ENCODE results near the gene SIDT1.

Gene SIDT1

GRCh38 chr3:113597596-113598354 is 65.4 kb downstream of the SIDT1 start:
- DNase-seq (ENCODE audit: low read depth in 3 of 3) = no peak

GRCh38 chr3:113600418-113601182 is 68.2 kb downstream of the SIDT1 start:
- DNase-seq (ENCODE audit: low read depth in 3 of 3) = no peak

GRCh38 chr3:113601240-113601639 is 68.9 kb downstream of the SIDT1 start:
- no peak for DNase-seq (ENCODE audit: low read depth in 3 of 3)

GRCh38 chr3:113602256-113602655 is 69.9 kb downstream of the SIDT1 start:
- DNase-seq (ENCODE audit: low read depth in 3 of 3) = no peak

- no peak for DNase-seq (ENCODE audit: low read depth in 3 of 3)
These were observed 70.5 kb downstream of the SIDT1 start for GRCh38 chr3:113602836-113603235.

- peak in 2 of 3 experiments; percentile 1 to 31 for DNase-seq (ENCODE audit: low read depth in 3 of 3)
These were observed 74.3 kb downstream of the SIDT1 start for GRCh38 chr3:113606539-113607218.

- DNase-seq (ENCODE audit: low read depth in 3 of 3) = no peak
These were observed 74.9 kb downstream of the SIDT1 start for GRCh38 chr3:113607219-113607596.

- no peak for DNase-seq (ENCODE audit: low read depth in 3 of 3)
These were observed 82.0 kb downstream of the SIDT1 start for GRCh38 chr3:113614402-113614801.

- no peak for DNase-seq (ENCODE audit: low read depth in 3 of 3)
These were observed 83.6 kb downstream of the SIDT1 start for GRCh38 chr3:113615976-113616375.

GRCh38 chr3:113617726-113618125 is 85.4 kb downstream of the SIDT1 start:
- no peak for DNase-seq (ENCODE audit: low read depth in 3 of 3)

GRCh38 chr3:113620091-113620490 is 87.7 kb downstream of the SIDT1 start:
- DNase-seq (ENCODE audit: low read depth in 3 of 3) = no peak

GRCh38 chr3:113623324-113623723 is 91.0 kb downstream of the SIDT1 start:
- no peak for DNase-seq (ENCODE audit: low read depth in 3 of 3)

- no peak for DNase-seq (ENCODE audit: low read depth in 3 of 3)
These were observed 91.5 kb downstream of the SIDT1 start for GRCh38 chr3:113623811-113624210.

GRCh38 chr3:113625834-113626233 is 93.5 kb downstream of the SIDT1 start:
- no peak for DNase-seq (ENCODE audit: low read depth in 3 of 3)

GRCh38 chr3:113626503-113627371 is 94.4 kb downstream of the SIDT1 start:
- DNase-seq (ENCODE audit: low read depth in 3 of 3) = no peak

GRCh38 chr3:113628316-113628715 is 96.0 kb downstream of the SIDT1 start:
- no peak for DNase-seq (ENCODE audit: low read depth in 3 of 3)

GRCh38 chr3:113628788-113629187 is 96.4 kb downstream of the SIDT1 start:
- DNase-seq (ENCODE audit: low read depth in 3 of 3) = no peak

GRCh38 chr3:113629584-113630421 is 97.4 kb downstream of the SIDT1 start:
- DNase-seq (ENCODE audit: low read depth in 3 of 3) = no peak

GRCh38 chr3:113630956-113631542 is 98.7 kb downstream of the SIDT1 start:
- no peak for DNase-seq (ENCODE audit: low read depth in 3 of 3)

- no peak for DNase-seq (ENCODE audit: low read depth in 3 of 3)
These were observed 99.2 kb downstream of the SIDT1 start for GRCh38 chr3:113631573-113631972.
